Fibroblast of lung (primary cell): ENCODE results near the gene ANKRD13B. TPM values are rescaled to one million over a fixed set of nuclear protein-coding genes. Genes with fewer than 3 reads are reported as not detected.

Experiments
- DNase-seq, 2 donors: peaks; one replicate each; pipeline versions ENCODE4 v3.0.0 to v3.0.0-alpha.2; 2010; ENCODE audit warnings: low read depth in 2 of 2
- H2AFZ ChIP-seq: 2 replicates; pipeline ENCODE4 v1.5.1; 2012; ENCODE audit warnings: low read length, control low read depth, inconsistent platforms
- H3K27ac ChIP-seq: 2 replicates; pipeline ENCODE4 v1.5.1; 2011; ENCODE audit warnings: low read length, control low read depth; ENCODE audit not compliant: insufficient read depth
- H3K27me3 ChIP-seq: 2 replicates; pipeline ENCODE4 v1.5.1; 2011; ENCODE audit warnings: mild to moderate bottlenecking, low read length; ENCODE audit not compliant: control insufficient read depth, insufficient read depth
- H3K36me3 ChIP-seq: 2 replicates; pipeline ENCODE4 v1.5.1; 2011; ENCODE audit warnings: low read length; ENCODE audit not compliant: control insufficient read depth, insufficient read depth
- H3K4me1 ChIP-seq: 2 replicates; pipeline ENCODE4 v1.5.1; 2011; ENCODE audit warnings: low read length; ENCODE audit not compliant: control insufficient read depth, insufficient read depth; ENCODE audit errors: extremely low read depth
- H3K4me2 ChIP-seq: 2 replicates; pipeline ENCODE4 v1.5.1; 2011; ENCODE audit warnings: low read length, control low read depth; ENCODE audit not compliant: insufficient read depth; ENCODE audit errors: extremely low read depth
- H3K4me3 ChIP-seq, 4 experiments: fragments of 200-600 bp in 1 of 4; sonication (generic) in 1 of 4; replicated peaks in 1 of 4; 2 replicates each; pipeline ENCODE4 v1.5.1; 2011 to 2016; ENCODE audit warnings: low read length in 4 of 4, low read depth in 3 of 4, mild to moderate bottlenecking in 3 of 4, control low read depth in 2 of 4, inconsistent platforms in 1 of 4, mixed read lengths in 1 of 4; ENCODE audit not compliant: insufficient read depth in 1 of 4; ENCODE audit errors: control extremely low read depth in 1 of 4
- H3K79me2 ChIP-seq: 2 replicates; pipeline ENCODE4 v1.5.1; 2012; ENCODE audit warnings: mild to moderate bottlenecking, low read length, inconsistent platforms; ENCODE audit not compliant: control insufficient read depth, insufficient read depth
- H3K9ac ChIP-seq: 2 replicates; pipeline ENCODE4 v1.5.1; 2011; ENCODE audit warnings: mild to moderate bottlenecking, low read length, control low read depth; ENCODE audit not compliant: insufficient read depth
- H3K9me3 ChIP-seq: 2 replicates; pipeline ENCODE4 v1.5.1; 2012; ENCODE audit warnings: low read depth, low read length; ENCODE audit not compliant: control insufficient read depth, insufficient read depth
- H4K20me1 ChIP-seq: 2 replicates; pipeline ENCODE4 v1.5.1; 2011; ENCODE audit warnings: low read length; ENCODE audit not compliant: control insufficient read depth, insufficient read depth; ENCODE audit errors: extremely low read depth
- CTCF ChIP-seq, 2 donors: IDR thresholded peaks in 1 of 2; conservative IDR thresholded peaks in 1 of 2; 1 replicate in 1 of 2; 2 replicates in 1 of 2; pipeline ENCODE4 v1.5.1; 2011 to 2012; ENCODE audit warnings: low read length in 2 of 2, control low read depth in 1 of 2, inconsistent platforms in 1 of 2, low read depth in 1 of 2, mild to moderate bottlenecking in 1 of 2
- EZH2 ChIP-seq: IDR thresholded peaks from 2 replicates; pipeline ENCODE4 v1.5.1; 2012; ENCODE audit warnings: low read length, control low read depth, mild to moderate bottlenecking; ENCODE audit errors: missing control alignments
- polyA plus RNA-seq, 2 donors: library from polyadenylated mRNA; depleted of rRNA in 1 of 2; stranded (reverse) in 1 of 2; unstranded in 1 of 2; fragments of >200 nt; gene quantifications; 2 replicates each; pipeline ENCODE4 v1.2.1, GENCODE V29; 2011 to 2012; ENCODE audit warnings: missing spikeins in 1 of 2
- total RNA-seq: library from RNA; depleted of rRNA; stranded (reverse); fragments of >200 nt; gene quantifications from 2 replicates; pipeline ENCODE4 v1.2.1, GENCODE V29; 2014

Gene ANKRD13B
- total and polyA plus RNA-seq, 2 donors (not counting 1 experiment from before 2014, with no cell fraction given), result 1.4 to 6.3 TPM

- peak in 1 of 2 donors; percentile 65 for DNase-seq
- peaks cover 2% of the 10 kb centered on the region for H3K36me3 ChIP-seq
- no peak overlapping the region for H3K27ac ChIP-seq
- no peak overlapping the region for H3K4me3 ChIP-seq
- H3K79me2 ChIP-seq, result no peaks in the 10 kb centered on the region
- no peaks in the 10 kb centered on the region for H4K20me1 ChIP-seq
- H2AFZ ChIP-seq, result no peak overlapping the region
- TF ChIP-seq EZH2 (no peak), CTCF (conservative IDR thresholded peaks at IDR 0.05 in 1 of 2, IDR thresholded peaks at IDR 0.05 in 1 of 2; ENCODE audit: low read depth in 1 of 2, low read length in 2 of 2) (no peak)
- no peak overlapping the region for H3K4me2 ChIP-seq
- H3K4me1 ChIP-seq, result no peaks in the 10 kb centered on the region
- H3K9me3 ChIP-seq, result no peaks in the 10 kb centered on the region
- no peak overlapping the region for H3K9ac ChIP-seq
- H3K27me3 ChIP-seq, result no peaks in the 10 kb centered on the region
Measured at GRCh38 chr17:29659155-29659554, 66.2 kb downstream of the ANKRD13B start.

- H2AFZ ChIP-seq, result no peak overlapping the region
Measured at GRCh38 chr17:29661213-29661612, 68.3 kb downstream of the ANKRD13B start.

GRCh38 chr17:29663155-29663554, 70.2 kb downstream of the ANKRD13B start:
- Histone ChIP-seq H3K27me3 (no peaks in the 10 kb centered on the region), H3K4me2 (peak overlapping the region; percentile 37), H3K9ac (no peak overlapping the region), H3K4me1 (no peaks in the 10 kb centered on the region), H4K20me1 (no peaks in the 10 kb centered on the region), H3K79me2 (no peaks in the 10 kb centered on the region), H3K4me3 (no peak overlapping the region), H3K9me3 (no peaks in the 10 kb centered on the region), H3K36me3 (peaks cover 2% of the 10 kb centered on the region), H2AFZ (no peak overlapping the region), H3K27ac (no peak overlapping the region)
- DNase-seq, result peak; percentile 44 to 55
- TF ChIP-seq CTCF (conservative IDR thresholded peaks at IDR 0.05 in 1 of 2, IDR thresholded peaks at IDR 0.05 in 1 of 2; ENCODE audit: low read depth in 1 of 2, low read length in 2 of 2) (no peak), EZH2 (no peak)

More at GRCh38 chr17:29661213-29661612, 68.3 kb downstream of the ANKRD13B start:
- H3K79me2 ChIP-seq, result no peaks in the 10 kb centered on the region
- H3K27me3 ChIP-seq, result no peaks in the 10 kb centered on the region
- peaks cover 2% of the 10 kb centered on the region for H3K36me3 ChIP-seq
- H3K4me3 ChIP-seq, result no peak overlapping the region
- no peak overlapping the region for H3K4me2 ChIP-seq
- no peaks in the 10 kb centered on the region for H4K20me1 ChIP-seq
- no peak for TF ChIP-seq EZH2
- no peak for TF ChIP-seq CTCF (conservative IDR thresholded peaks at IDR 0.05 in 1 of 2, IDR thresholded peaks at IDR 0.05 in 1 of 2; ENCODE audit: low read depth in 1 of 2, low read length in 2 of 2)
- H3K9ac ChIP-seq, result no peak overlapping the region
- DNase-seq, result no peak
- no peaks in the 10 kb centered on the region for H3K9me3 ChIP-seq
- no peak overlapping the region for H3K27ac ChIP-seq
- no peaks in the 10 kb centered on the region for H3K4me1 ChIP-seq

Other genes with a start within 250 kb of the ANKRD13B start
- 50.6 and 62.8 TPM in 2 replicates for gene TAOK1, start 202.8 kb upstream of the ANKRD13B start, total RNA-seq
- gene TAOK1, start 202.8 kb upstream of the ANKRD13B start, polyA plus RNA-seq, result 29.4 and 35.1 TPM in 2 replicates
- 5.6 and 11.9 TPM in 2 replicates for gene ABHD15, start 26.1 kb upstream of the ANKRD13B start, total RNA-seq
- 4.1 and 7.3 TPM in 2 replicates for gene ABHD15, start 26.1 kb upstream of the ANKRD13B start, polyA plus RNA-seq
- gene TP53I13, start 24.4 kb upstream of the ANKRD13B start, total RNA-seq, result 49.1 and 51.5 TPM in 2 replicates
- 11.1 and 14.8 TPM in 2 replicates for gene TP53I13, start 24.4 kb upstream of the ANKRD13B start, polyA plus RNA-seq
- 20.1 and 22.9 TPM in 2 replicates for gene GIT1, start 3.5 kb upstream of the ANKRD13B start, total RNA-seq
- 12.4 and 20.1 TPM in 2 replicates for gene GIT1, start 3.5 kb upstream of the ANKRD13B start, polyA plus RNA-seq
- 9.8 and 19.3 TPM in 2 replicates for gene CORO6, start 29.8 kb downstream of the ANKRD13B start, total RNA-seq
- gene CORO6, start 29.8 kb downstream of the ANKRD13B start, polyA plus RNA-seq, result 7.0 and 8.0 TPM in 2 replicates